Measurements from ENCODE around the gene SMAP1.

Gene SMAP1

GRCh38 chr6:70680396-70680795 is 12.7 kb downstream of the SMAP1 start:
- H3K4me3 ChIP-seq (ENCODE audit: low read depth, low read length), result no peak overlapping the region

GRCh38 chr6:70684794-70685493 is 17.3 kb downstream of the SMAP1 start:
- H3K4me3 ChIP-seq (ENCODE audit: low read depth, low read length), result no peak overlapping the region

- no peak overlapping the region for H3K4me3 ChIP-seq (ENCODE audit: low read depth, low read length)
These were observed 18.0 kb downstream of the SMAP1 start for GRCh38 chr6:70685494-70686180.

- no peak overlapping the region for H3K4me3 ChIP-seq (ENCODE audit: low read depth, low read length)
These were observed 19.0 kb downstream of the SMAP1 start for GRCh38 chr6:70686548-70687133.

GRCh38 chr6:70693887-70694286 is 26.2 kb downstream of the SMAP1 start:
- no peak overlapping the region for H3K4me3 ChIP-seq (ENCODE audit: low read depth, low read length)

- no peak overlapping the region for H3K4me3 ChIP-seq (ENCODE audit: low read depth, low read length)
These were observed 26.7 kb downstream of the SMAP1 start for GRCh38 chr6:70694371-70694770.

- H3K4me3 ChIP-seq (ENCODE audit: low read depth, low read length), result no peak overlapping the region
These were observed 33.5 kb downstream of the SMAP1 start for GRCh38 chr6:70700922-70701876.

GRCh38 chr6:70705772-70706171 is 38.1 kb downstream of the SMAP1 start:
- H3K4me3 ChIP-seq (ENCODE audit: low read depth, low read length), result no peak overlapping the region

GRCh38 chr6:70706491-70707123 is 38.9 kb downstream of the SMAP1 start:
- no peak overlapping the region for H3K4me3 ChIP-seq (ENCODE audit: low read depth, low read length)

- H3K4me3 ChIP-seq (ENCODE audit: low read depth, low read length), result no peak overlapping the region
These were observed 40.2 kb downstream of the SMAP1 start for GRCh38 chr6:70707893-70708292.

GRCh38 chr6:70708448-70708847 is 40.8 kb downstream of the SMAP1 start:
- no peak overlapping the region for H3K4me3 ChIP-seq (ENCODE audit: low read depth, low read length)

- H3K4me3 ChIP-seq (ENCODE audit: low read depth, low read length), result no peak overlapping the region
These were observed 42.1 kb downstream of the SMAP1 start for GRCh38 chr6:70709826-70710225.

GRCh38 chr6:70714716-70715257 is 47.1 kb downstream of the SMAP1 start:
- no peak overlapping the region for H3K4me3 ChIP-seq (ENCODE audit: low read depth, low read length)

- H3K4me3 ChIP-seq (ENCODE audit: low read depth, low read length), result no peak overlapping the region
These were observed 49.5 kb downstream of the SMAP1 start for GRCh38 chr6:70717038-70717801.

GRCh38 chr6:70724524-70724923 is 56.8 kb downstream of the SMAP1 start:
- H3K4me3 ChIP-seq (ENCODE audit: low read depth, low read length), result no peak overlapping the region

- no peak overlapping the region for H3K4me3 ChIP-seq (ENCODE audit: low read depth, low read length)
These were observed 58.2 kb downstream of the SMAP1 start for GRCh38 chr6:70725817-70726415.

- no peak overlapping the region for H3K4me3 ChIP-seq (ENCODE audit: low read depth, low read length)
These were observed 66.7 kb downstream of the SMAP1 start for GRCh38 chr6:70734381-70734780.

- no peak overlapping the region for H3K4me3 ChIP-seq (ENCODE audit: low read depth, low read length)
These were observed 67.3 kb downstream of the SMAP1 start for GRCh38 chr6:70734979-70735378.

- H3K4me3 ChIP-seq (ENCODE audit: low read depth, low read length), result no peak overlapping the region
These were observed 67.8 kb downstream of the SMAP1 start for GRCh38 chr6:70735513-70735912.

Data from iPS-11a (cell line).